Naive thymus-derived CD4-positive, alpha-beta T cell (primary cell): ENCODE data around the gene RAE1. TPM values are rescaled to one million over a fixed set of nuclear protein-coding genes. Genes with fewer than 3 reads are reported as not detected.
"Not testable (repeated sequence)": the region's sequence is repeated elsewhere in the genome, so short reads cannot be mapped to it uniquely, and the experiment has no call there.

ENCODE experiments used
- ATAC-seq: fragments of 150-1000 bp; cut with Tn5 transposase; 2 replicates; pipeline ENCODE4 v1.10.0; 2021; ENCODE audit warnings: mild to moderate bottlenecking, moderate library complexity
- CTCF ChIA-PET: fragments of 350-600 bp; sonication (Branson Sonifier 250); formaldehyde crosslinking; loops from one replicate; lab custom pipeline; 2021; ENCODE audit warnings: antibody characterized with exemption; lab: Charles Lee
- POLR2A ChIA-PET: fragments of 350-600 bp; sonication (Branson Sonifier 250); formaldehyde crosslinking; loops from one replicate; lab custom pipeline; 2021; ENCODE audit warnings: antibody characterized with exemption, inconsistent platforms; lab: Charles Lee
- DNase-seq, 9 donors: peaks; one replicate each; pipeline versions ENCODE4 v3.0.0 to v3.0.0-alpha.2; 2020 to 2022; ENCODE audit warnings: mixed read lengths in 1 of 9
- H3K27ac ChIP-seq: one replicate; pipeline ENCODE4 v1.7.0; 2013; ENCODE audit warnings: mild to moderate bottlenecking, low read depth, low read length, moderate library complexity
- H3K27me3 ChIP-seq, 2 donors: one replicate each; pipeline ENCODE4 v1.7.0; 2013; ENCODE audit warnings: low read length in 2 of 2, mild to moderate bottlenecking in 2 of 2, moderate library complexity in 2 of 2; ENCODE audit not compliant: control insufficient read depth in 2 of 2, insufficient read depth in 2 of 2
- H3K36me3 ChIP-seq, 3 experiments: 1 replicate in 2 of 3; 2 replicates in 1 of 3; pipeline ENCODE4 v1.7.0; 2013; ENCODE audit warnings: low read length in 3 of 3, mild to moderate bottlenecking in 3 of 3, moderate library complexity in 1 of 3; ENCODE audit not compliant: insufficient read depth in 3 of 3, control insufficient read depth in 2 of 3
- H3K4me1 ChIP-seq, 2 donors: one replicate each; pipeline ENCODE4 v1.7.0; 2013; ENCODE audit warnings: low read length in 2 of 2, mild to moderate bottlenecking in 2 of 2, moderate library complexity in 1 of 2; ENCODE audit not compliant: control insufficient read depth in 2 of 2, insufficient read depth in 2 of 2
- H3K4me3 ChIP-seq: 2 replicates; pipeline ENCODE4 v1.7.0; 2013; ENCODE audit warnings: mild to moderate bottlenecking, low read length
- H3K9me3 ChIP-seq, 3 experiments: 1 replicate in 2 of 3; 2 replicates in 1 of 3; pipeline ENCODE4 v1.7.0; 2013; ENCODE audit warnings: low read length in 3 of 3; ENCODE audit not compliant: control insufficient read depth in 2 of 3
- H3K27ac Mint-ChIP-seq, 9 donors: one replicate each; pipeline ENCODE4 v1.8.0; 2020 to 2022; ENCODE audit warnings: mixed read lengths in 9 of 9, mild to moderate bottlenecking in 8 of 9, moderate library complexity in 5 of 9, inconsistent platforms in 2 of 9
- H3K27me3 Mint-ChIP-seq, 5 donors: one replicate each; pipeline ENCODE4 v1.8.0; 2021 to 2022; ENCODE audit warnings: mixed read lengths in 5 of 5, mild to moderate bottlenecking in 1 of 5
- H3K36me3 Mint-ChIP-seq, 5 donors: one replicate each; pipeline ENCODE4 v1.8.0; 2020 to 2022; ENCODE audit warnings: mixed read lengths in 5 of 5, mild to moderate bottlenecking in 3 of 5, inconsistent platforms in 1 of 5
- H3K4me1 Mint-ChIP-seq, 7 donors: one replicate each; pipeline ENCODE4 v1.8.0; 2020 to 2022; ENCODE audit warnings: mixed read lengths in 7 of 7, mild to moderate bottlenecking in 3 of 7, inconsistent platforms in 1 of 7
- H3K4me3 Mint-ChIP-seq, 10 donors: one replicate each; pipeline ENCODE4 v1.8.0; 2020 to 2022; ENCODE audit warnings: mild to moderate bottlenecking in 10 of 10, mixed read lengths in 10 of 10, moderate library complexity in 6 of 10, inconsistent platforms in 2 of 10
- H3K9me3 Mint-ChIP-seq, 11 donors: one replicate each; pipeline ENCODE4 v1.8.0; 2020 to 2022; ENCODE audit warnings: mixed read lengths in 11 of 11, mild to moderate bottlenecking in 4 of 11, inconsistent platforms in 1 of 11, moderate library complexity in 1 of 11
- intact Hi-C, 2 donors: fragments of 100-400 bp; cut with micrococcal nuclease; formaldehyde crosslinking; loops; one replicate each; pipeline ENCODE4 v1.15.1; 2023
- polyA plus RNA-seq, 2 donors: library from polyadenylated mRNA; unstranded; fragments of 300-500 nt; fragmentation: Illumina TruSeq; gene quantifications; one replicate each; pipeline ENCODE4 v1.2.3, GENCODE V29; 2021
- total RNA-seq, 6 experiments: library from RNA in 5 of 6; stranded (reverse) in 5 of 6; gene quantifications; 1 replicate in 5 of 6; 2 replicates in 1 of 6; pipeline ENCODE4 v1.2.3 and lab custom pipeline; 2021 to 2026

Gene RAE1
- total and polyA plus RNA-seq, 7 experiments from 2014 or later = 31.0 to 65.1 (median 40.4) TPM

GRCh38 chr20:57348200-57348921, 2.7 kb upstream of the RAE1 start:
- Mint-ChIP-seq H3K27ac (peak overlapping the region in 2 of 9 donors; percentile 34 to 91), H3K27me3 (peaks cover 0 to 19% (median 6%) of the 10 kb centered on the region in 5 donors), H3K4me1 (peaks cover 9 to 31% (median 20%) of the 10 kb centered on the region in 7 donors), H3K4me3 (peak overlapping the region in 1 of 10 donors; percentile 19)
- H3K36me3 Mint-ChIP-seq, H3K27me3 ChIP-seq, POLR2A ChIA-PET, H3K27ac ChIP-seq, H3K9me3 Mint-ChIP-seq, ATAC-seq, H3K4me3 ChIP-seq, H3K9me3 ChIP-seq, DNase-seq: not testable (repeated sequence)
- intact Hi-C loops = loop anchor here in 1 of 2 donors (5.0 kb wide), 1 partner anchor 1161 kb away; no protein-coding TSS in a partner anchor
- peaks cover 0 to 16% (median 0%) of the 10 kb centered on the region in 3 experiments for H3K36me3 ChIP-seq
- CTCF ChIA-PET = interaction anchor here (0.7 to 1.9 kb wide), 5 partner anchors 11 to 800 kb away, joined by 3 to 6 read pairs (median 3); no protein-coding TSS in a partner anchor
- peaks cover 0 to 19% of the 10 kb centered on the region in 2 donors for H3K4me1 ChIP-seq

GRCh38 chr20:57348922-57349574, 2.0 kb upstream of the RAE1 start:
- H3K27ac Mint-ChIP-seq = peak overlapping the region in 8 of 9 donors; percentile 31 to 91 (median 57)
- ATAC-seq, POLR2A ChIA-PET: not testable (repeated sequence)

GRCh38 chr20:57350081-57350710, 859 bp upstream of the RAE1 start:
- Histone ChIP-seq H3K27ac (no peak overlapping the region), H3K4me1 (peaks cover 0 to 19% of the 10 kb centered on the region in 2 donors), H3K4me3 (no peak overlapping the region), H3K36me3 (peaks cover 0 to 18% (median 5%) of the 10 kb centered on the region in 3 experiments), H3K27me3 (no peaks in the 10 kb centered on the region), H3K9me3 (no peaks in the 10 kb centered on the region)
- Mint-ChIP-seq H3K27me3 (peaks cover 0 to 19% (median under 1%) of the 10 kb centered on the region in 5 donors), H3K9me3 (peaks cover 0 to 10% (median 0%) of the 10 kb centered on the region in 11 donors), H3K36me3 (peaks cover 0 to 14% (median 9%) of the 10 kb centered on the region in 5 donors), H3K4me3 (peak overlapping the region; percentile 44 to 92 (median 67)), H3K4me1 (peaks cover 9 to 40% (median 27%) of the 10 kb centered on the region in 7 donors), H3K27ac (peak overlapping the region in 8 of 9 donors; percentile 51 to 91 (median 72))
- POLR2A ChIA-PET = interaction anchor here (2.2 kb wide), 1 partner anchor 42 kb away, joined by 9 read pairs; no protein-coding TSS in a partner anchor
- DNase-seq (peak in 1 of 9 donors; percentile 8), ATAC-seq (no peak)
- CTCF ChIA-PET = interaction anchor here (1.0 to 1.9 kb wide), 2 partner anchors 9 to 145 kb away, joined by 3 to 6 read pairs; no protein-coding TSS in a partner anchor
- intact Hi-C loops = loop anchor here (2.0 to 10.0 kb wide), 4 partner anchors 49 to 991 kb away; partner anchors contain the start of genes FAM210B (in 1 of the 2) and PMEPA1 (in 1 of the 2)

More at GRCh38 chr20:57348922-57349574, 2.0 kb upstream of the RAE1 start:
- peak in 1 of 9 donors; percentile 13 for DNase-seq
- Histone ChIP-seq H3K4me1 (peaks cover 0 to 19% of the 10 kb centered on the region in 2 donors), H3K36me3 (peaks cover 0 to 18% (median 3%) of the 10 kb centered on the region in 3 experiments)
- intact Hi-C loops = loop anchor here in 1 of 2 donors (5.0 kb wide), 1 partner anchor 1162 kb away; no protein-coding TSS in a partner anchor
- H3K9me3 ChIP-seq, H3K9me3 Mint-ChIP-seq, H3K27me3 ChIP-seq, H3K27ac ChIP-seq, H3K4me3 ChIP-seq, H3K36me3 Mint-ChIP-seq: not testable (repeated sequence)
- Mint-ChIP-seq H3K4me1 (peaks cover 9 to 36% (median 25%) of the 10 kb centered on the region in 7 donors), H3K4me3 (peak overlapping the region; percentile 35 to 92 (median 66)), H3K27me3 (peaks cover 0 to 19% (median 6%) of the 10 kb centered on the region in 5 donors)
- CTCF ChIA-PET = interaction anchor here (0.7 to 1.9 kb wide), 4 partner anchors 12 to 801 kb away, joined by 3 to 6 read pairs (median 4); no protein-coding TSS in a partner anchor

- not testable (repeated sequence) for ATAC-seq, H3K9me3 ChIP-seq, DNase-seq, H3K9me3 Mint-ChIP-seq, H3K27me3 ChIP-seq
- peaks cover 0 to 18% (median 0%) of the 10 kb centered on the region in 5 donors for H3K27me3 Mint-ChIP-seq
- ChIA-PET POLR2A (interaction anchor here (2.2 kb wide), 1 partner anchor 42 kb away, joined by 9 read pairs; no protein-coding TSS in a partner anchor), CTCF (interaction anchor here (1.0 kb wide), 1 partner anchor 9 kb away, joined by 3 read pairs; no protein-coding TSS in a partner anchor)
- peaks cover 11 to 44% (median 28%) of the 10 kb centered on the region in 7 donors for H3K4me1 Mint-ChIP-seq
- peak overlapping the region; percentile 90 for H3K27ac ChIP-seq
- intact Hi-C loops = loop anchor here (1.0 to 10.0 kb wide), 8 partner anchors 39 to 992 kb away; partner anchors contain the start of genes FAM210B (in 1 of the 2), PMEPA1 (in 1 of the 2) and RTF2 (in 1 of the 2)
- H3K27ac Mint-ChIP-seq = peak overlapping the region; percentile 81 to 93 (median 90)
- H3K36me3 Mint-ChIP-seq = peaks cover 4 to 18% (median 13%) of the 10 kb centered on the region in 5 donors
- peaks cover 4 to 18% (median 8%) of the 10 kb centered on the region in 3 experiments for H3K36me3 ChIP-seq
- peak overlapping the region; percentile 81 for H3K4me3 ChIP-seq
- peak overlapping the region; percentile 89 to 97 (median 92) for H3K4me3 Mint-ChIP-seq
- peaks cover 0 to 19% of the 10 kb centered on the region in 2 donors for H3K4me1 ChIP-seq
These were observed 371 bp upstream of the RAE1 start for GRCh38 chr20:57350726-57351041.

GRCh38 chr20:57352305-57352704, 1.2 kb downstream of the RAE1 start:
- POLR2A ChIA-PET = interaction anchor here (1.5 kb wide), 1 partner anchor 39 kb away, joined by 4 read pairs; the partner anchor contains the start of gene RBM38
- H3K4me1 ChIP-seq = peaks cover 0 to 19% of the 10 kb centered on the region in 2 donors
- CTCF ChIA-PET = no interaction called here

More at GRCh38 chr20:57352305-57352704, 1.2 kb downstream of the RAE1 start:
- intact Hi-C loops = loop anchor here (10.0 kb wide), 2 partner anchors 262 to 362 kb away; partner anchors contain the start of gene PMEPA1 (in 1 of the 2)
- H3K27me3 Mint-ChIP-seq = peaks cover 0 to 11% (median 0%) of the 10 kb centered on the region in 5 donors
- peak overlapping the region in 4 of 9 donors; percentile 9 to 91 (median 85) for H3K27ac Mint-ChIP-seq
- ATAC-seq (no peak), DNase-seq (no peak)
- H3K9me3 Mint-ChIP-seq = peaks cover 0 to 10% (median 0%) of the 10 kb centered on the region in 11 donors
- peaks cover 14 to 46% (median 29%) of the 10 kb centered on the region in 7 donors for H3K4me1 Mint-ChIP-seq
- Histone ChIP-seq H3K27ac (no peak overlapping the region), H3K9me3 (no peaks in the 10 kb centered on the region), H3K4me3 (peak overlapping the region; percentile 81), H3K27me3 (no peaks in the 10 kb centered on the region), H3K36me3 (peaks cover 5 to 18% (median 13%) of the 10 kb centered on the region in 3 experiments)
- peaks cover 4 to 25% (median 21%) of the 10 kb centered on the region in 5 donors for H3K36me3 Mint-ChIP-seq
- H3K4me3 Mint-ChIP-seq = peak overlapping the region; percentile 89 to 97 (median 92)
